GM23338 (cell line): ENCODE measurements around the gene MRPS26.
"Not testable (repeated sequence)": the region's sequence is repeated elsewhere in the genome, so short reads cannot be mapped to it uniquely, and the experiment has no call there.

Experiments used
- CREB1 ChIP-seq: fragments of 250-450 bp; sonication (Bioruptor Pico); IDR thresholded peaks from 2 replicates; pipeline ENCODE4 v1.5.0; 2020; ENCODE audit warnings: low read depth, mild to moderate bottlenecking, moderate library complexity
- EZH2 ChIP-seq: fragments of 200-600 bp; sonication (generic); IDR thresholded peaks from one replicate; pipeline ENCODE4 v1.8.0; 2017; ENCODE audit warnings: antibody characterized with exemption, mild to moderate bottlenecking, low read depth; ENCODE audit not compliant: unreplicated experiment
- EZH2phosphoT487 ChIP-seq: fragments of 200-600 bp; sonication (generic); IDR thresholded peaks from one replicate; pipeline ENCODE4 v1.8.1; 2018; ENCODE audit warnings: antibody characterized with exemption; ENCODE audit not compliant: unreplicated experiment
- JUNB ChIP-seq: IDR thresholded peaks from one replicate; pipeline ENCODE4 v1.6.1; 2016; ENCODE audit warnings: antibody characterized with exemption; ENCODE audit not compliant: unreplicated experiment
- NANOG ChIP-seq: IDR thresholded peaks from 2 replicates; pipeline ENCODE4 v1.6.1; 2016; ENCODE audit warnings: antibody characterized with exemption, borderline replicate concordance
- POLR2AphosphoS5 ChIP-seq: IDR thresholded peaks from 2 replicates; pipeline ENCODE4 v1.6.1; 2016; ENCODE audit warnings: antibody characterized with exemption, low read depth
- ZNF114 ChIP-seq: fragments of 250-450 bp; sonication (Bioruptor Pico); IDR thresholded peaks from 2 replicates; pipeline ENCODE4 v1.5.0; 2020; ENCODE audit warnings: mild to moderate bottlenecking, moderate library complexity
- ZNF331 ChIP-seq: fragments of 250-450 bp; sonication (Bioruptor Pico); IDR thresholded peaks from 2 replicates; pipeline ENCODE4 v1.5.0; 2020; ENCODE audit warnings: low read depth, mild to moderate bottlenecking, moderate library complexity
- TF ChIP-seq, protein P1 (sequence below), 2 experiments: fragments of 200-600 bp in 1 of 2; sonication (generic) in 1 of 2; conservative IDR thresholded peaks; 2 replicates each; pipeline versions ENCODE4 v1.5.1 to v1.6.1; 2016 to 2017; ENCODE audit warnings: antibody characterized with exemption in 2 of 2, low read depth in 2 of 2, mild to moderate bottlenecking in 2 of 2, moderate library complexity in 1 of 2
- TF ChIP-seq, protein P2 (sequence below): IDR thresholded peaks from one replicate; pipeline ENCODE4 v1.6.1; 2018; ENCODE audit warnings: antibody characterized with exemption; ENCODE audit not compliant: unreplicated experiment
- TF ChIP-seq, protein P3 (sequence below): fragments of 250-450 bp; sonication (Bioruptor Pico); IDR thresholded peaks from 2 replicates; pipeline ENCODE4 v1.5.0; 2020; ENCODE audit warnings: mild to moderate bottlenecking, moderate library complexity

DNA sequence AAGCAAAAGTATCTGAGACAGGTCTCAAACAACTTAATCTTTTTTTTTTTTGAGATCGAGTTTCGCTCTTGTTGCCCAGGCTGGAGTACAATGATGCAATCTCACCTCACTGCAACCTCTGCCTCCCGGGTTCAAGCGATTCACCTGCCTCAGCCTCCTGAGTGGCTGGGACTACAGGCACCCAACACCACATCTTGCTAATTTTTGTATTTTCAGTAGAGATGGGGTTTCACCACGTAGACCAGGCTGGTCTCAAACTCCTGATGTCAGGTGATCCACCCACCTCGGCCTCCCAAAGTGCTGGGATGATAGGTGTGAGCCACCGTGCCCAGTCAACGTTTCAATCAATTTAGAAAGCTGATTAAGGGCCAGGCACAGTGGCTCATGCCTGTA, 27.4 kb downstream of the MRPS26 start:
- TF ChIP-seq, protein P1, sequence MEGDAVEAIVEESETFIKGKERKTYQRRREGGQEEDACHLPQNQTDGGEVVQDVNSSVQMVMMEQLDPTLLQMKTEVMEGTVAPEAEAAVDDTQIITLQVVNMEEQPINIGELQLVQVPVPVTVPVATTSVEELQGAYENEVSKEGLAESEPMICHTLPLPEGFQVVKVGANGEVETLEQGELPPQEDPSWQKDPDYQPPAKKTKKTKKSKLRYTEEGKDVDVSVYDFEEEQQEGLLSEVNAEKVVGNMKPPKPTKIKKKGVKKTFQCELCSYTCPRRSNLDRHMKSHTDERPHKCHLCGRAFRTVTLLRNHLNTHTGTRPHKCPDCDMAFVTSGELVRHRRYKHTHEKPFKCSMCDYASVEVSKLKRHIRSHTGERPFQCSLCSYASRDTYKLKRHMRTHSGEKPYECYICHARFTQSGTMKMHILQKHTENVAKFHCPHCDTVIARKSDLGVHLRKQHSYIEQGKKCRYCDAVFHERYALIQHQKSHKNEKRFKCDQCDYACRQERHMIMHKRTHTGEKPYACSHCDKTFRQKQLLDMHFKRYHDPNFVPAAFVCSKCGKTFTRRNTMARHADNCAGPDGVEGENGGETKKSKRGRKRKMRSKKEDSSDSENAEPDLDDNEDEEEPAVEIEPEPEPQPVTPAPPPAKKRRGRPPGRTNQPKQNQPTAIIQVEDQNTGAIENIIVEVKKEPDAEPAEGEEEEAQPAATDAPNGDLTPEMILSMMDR (conservative IDR thresholded peaks at IDR 0.05; ENCODE audit: low read depth in 2 of 2), result not testable (repeated sequence)
- TF ChIP-seq POLR2AphosphoS5; EZH2; NANOG; EZH2phosphoT487; ZNF331 (CRISPR knock-in tag); JUNB; CREB1; ZNF114 (CRISPR knock-in tag): not testable (repeated sequence)
- TF ChIP-seq, protein P2, sequence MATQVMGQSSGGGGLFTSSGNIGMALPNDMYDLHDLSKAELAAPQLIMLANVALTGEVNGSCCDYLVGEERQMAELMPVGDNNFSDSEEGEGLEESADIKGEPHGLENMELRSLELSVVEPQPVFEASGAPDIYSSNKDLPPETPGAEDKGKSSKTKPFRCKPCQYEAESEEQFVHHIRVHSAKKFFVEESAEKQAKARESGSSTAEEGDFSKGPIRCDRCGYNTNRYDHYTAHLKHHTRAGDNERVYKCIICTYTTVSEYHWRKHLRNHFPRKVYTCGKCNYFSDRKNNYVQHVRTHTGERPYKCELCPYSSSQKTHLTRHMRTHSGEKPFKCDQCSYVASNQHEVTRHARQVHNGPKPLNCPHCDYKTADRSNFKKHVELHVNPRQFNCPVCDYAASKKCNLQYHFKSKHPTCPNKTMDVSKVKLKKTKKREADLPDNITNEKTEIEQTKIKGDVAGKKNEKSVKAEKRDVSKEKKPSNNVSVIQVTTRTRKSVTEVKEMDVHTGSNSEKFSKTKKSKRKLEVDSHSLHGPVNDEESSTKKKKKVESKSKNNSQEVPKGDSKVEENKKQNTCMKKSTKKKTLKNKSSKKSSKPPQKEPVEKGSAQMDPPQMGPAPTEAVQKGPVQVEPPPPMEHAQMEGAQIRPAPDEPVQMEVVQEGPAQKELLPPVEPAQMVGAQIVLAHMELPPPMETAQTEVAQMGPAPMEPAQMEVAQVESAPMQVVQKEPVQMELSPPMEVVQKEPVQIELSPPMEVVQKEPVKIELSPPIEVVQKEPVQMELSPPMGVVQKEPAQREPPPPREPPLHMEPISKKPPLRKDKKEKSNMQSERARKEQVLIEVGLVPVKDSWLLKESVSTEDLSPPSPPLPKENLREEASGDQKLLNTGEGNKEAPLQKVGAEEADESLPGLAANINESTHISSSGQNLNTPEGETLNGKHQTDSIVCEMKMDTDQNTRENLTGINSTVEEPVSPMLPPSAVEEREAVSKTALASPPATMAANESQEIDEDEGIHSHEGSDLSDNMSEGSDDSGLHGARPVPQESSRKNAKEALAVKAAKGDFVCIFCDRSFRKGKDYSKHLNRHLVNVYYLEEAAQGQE, result not testable (repeated sequence)
- TF ChIP-seq, protein P3, sequence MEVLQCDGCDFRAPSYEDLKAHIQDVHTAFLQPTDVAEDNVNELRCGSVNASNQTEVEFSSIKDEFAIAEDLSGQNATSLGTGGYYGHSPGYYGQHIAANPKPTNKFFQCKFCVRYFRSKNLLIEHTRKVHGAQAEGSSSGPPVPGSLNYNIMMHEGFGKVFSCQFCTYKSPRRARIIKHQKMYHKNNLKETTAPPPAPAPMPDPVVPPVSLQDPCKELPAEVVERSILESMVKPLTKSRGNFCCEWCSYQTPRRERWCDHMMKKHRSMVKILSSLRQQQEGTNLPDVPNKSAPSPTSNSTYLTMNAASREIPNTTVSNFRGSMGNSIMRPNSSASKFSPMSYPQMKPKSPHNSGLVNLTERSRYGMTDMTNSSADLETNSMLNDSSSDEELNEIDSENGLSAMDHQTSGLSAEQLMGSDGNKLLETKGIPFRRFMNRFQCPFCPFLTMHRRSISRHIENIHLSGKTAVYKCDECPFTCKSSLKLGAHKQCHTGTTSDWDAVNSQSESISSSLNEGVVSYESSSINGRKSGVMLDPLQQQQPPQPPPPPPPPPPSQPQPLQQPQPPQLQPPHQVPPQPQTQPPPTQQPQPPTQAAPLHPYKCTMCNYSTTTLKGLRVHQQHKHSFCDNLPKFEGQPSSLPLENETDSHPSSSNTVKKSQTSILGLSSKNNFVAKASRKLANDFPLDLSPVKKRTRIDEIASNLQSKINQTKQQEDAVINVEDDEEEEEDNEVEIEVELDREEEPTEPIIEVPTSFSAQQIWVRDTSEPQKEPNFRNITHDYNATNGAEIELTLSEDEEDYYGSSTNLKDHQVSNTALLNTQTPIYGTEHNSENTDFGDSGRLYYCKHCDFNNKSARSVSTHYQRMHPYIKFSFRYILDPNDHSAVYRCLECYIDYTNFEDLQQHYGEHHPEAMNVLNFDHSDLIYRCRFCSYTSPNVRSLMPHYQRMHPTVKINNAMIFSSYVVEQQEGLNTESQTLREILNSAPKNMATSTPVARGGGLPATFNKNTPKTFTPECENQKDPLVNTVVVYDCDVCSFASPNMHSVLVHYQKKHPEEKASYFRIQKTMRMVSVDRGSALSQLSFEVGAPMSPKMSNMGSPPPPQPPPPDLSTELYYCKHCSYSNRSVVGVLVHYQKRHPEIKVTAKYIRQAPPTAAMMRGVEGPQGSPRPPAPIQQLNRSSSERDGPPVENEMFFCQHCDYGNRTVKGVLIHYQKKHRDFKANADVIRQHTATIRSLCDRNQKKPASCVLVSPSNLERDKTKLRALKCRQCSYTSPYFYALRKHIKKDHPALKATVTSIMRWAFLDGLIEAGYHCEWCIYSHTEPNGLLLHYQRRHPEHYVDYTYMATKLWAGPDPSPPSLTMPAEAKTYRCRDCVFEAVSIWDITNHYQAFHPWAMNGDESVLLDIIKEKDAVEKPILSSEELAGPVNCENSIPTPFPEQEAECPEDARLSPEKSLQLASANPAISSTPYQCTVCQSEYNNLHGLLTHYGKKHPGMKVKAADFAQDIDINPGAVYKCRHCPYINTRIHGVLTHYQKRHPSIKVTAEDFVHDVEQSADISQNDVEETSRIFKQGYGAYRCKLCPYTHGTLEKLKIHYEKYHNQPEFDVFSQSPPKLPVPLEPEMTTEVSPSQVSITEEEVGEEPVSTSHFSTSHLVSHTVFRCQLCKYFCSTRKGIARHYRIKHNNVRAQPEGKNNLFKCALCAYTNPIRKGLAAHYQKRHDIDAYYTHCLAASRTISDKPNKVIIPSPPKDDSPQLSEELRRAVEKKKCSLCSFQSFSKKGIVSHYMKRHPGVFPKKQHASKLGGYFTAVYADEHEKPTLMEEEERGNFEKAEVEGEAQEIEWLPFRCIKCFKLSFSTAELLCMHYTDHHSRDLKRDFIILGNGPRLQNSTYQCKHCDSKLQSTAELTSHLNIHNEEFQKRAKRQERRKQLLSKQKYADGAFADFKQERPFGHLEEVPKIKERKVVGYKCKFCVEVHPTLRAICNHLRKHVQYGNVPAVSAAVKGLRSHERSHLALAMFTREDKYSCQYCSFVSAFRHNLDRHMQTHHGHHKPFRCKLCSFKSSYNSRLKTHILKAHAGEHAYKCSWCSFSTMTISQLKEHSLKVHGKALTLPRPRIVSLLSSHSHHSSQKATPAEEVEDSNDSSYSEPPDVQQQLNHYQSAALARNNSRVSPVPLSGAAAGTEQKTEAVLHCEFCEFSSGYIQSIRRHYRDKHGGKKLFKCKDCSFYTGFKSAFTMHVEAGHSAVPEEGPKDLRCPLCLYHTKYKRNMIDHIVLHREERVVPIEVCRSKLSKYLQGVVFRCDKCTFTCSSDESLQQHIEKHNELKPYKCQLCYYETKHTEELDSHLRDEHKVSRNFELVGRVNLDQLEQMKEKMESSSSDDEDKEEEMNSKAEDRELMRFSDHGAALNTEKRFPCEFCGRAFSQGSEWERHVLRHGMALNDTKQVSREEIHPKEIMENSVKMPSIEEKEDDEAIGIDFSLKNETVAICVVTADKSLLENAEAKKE (CRISPR knock-in tag), result not testable (repeated sequence)
